HG02970 (cell line): Measurements from ENCODE around the gene IL27RA.
A peak's percentile ranks its signal among the peaks of the same experiment; 100 is the strongest.

ENCODE experiments used
- ATAC-seq: cut with Tn5 transposase; IDR thresholded peaks from one replicate; pipeline ENCODE4 v1.9.1; 2021; ENCODE audit warnings: mild to moderate bottlenecking, moderate library complexity, moderate number of reproducible peaks; ENCODE audit not compliant: unreplicated experiment, low FRiP score

The IL27RA gene

DNA sequence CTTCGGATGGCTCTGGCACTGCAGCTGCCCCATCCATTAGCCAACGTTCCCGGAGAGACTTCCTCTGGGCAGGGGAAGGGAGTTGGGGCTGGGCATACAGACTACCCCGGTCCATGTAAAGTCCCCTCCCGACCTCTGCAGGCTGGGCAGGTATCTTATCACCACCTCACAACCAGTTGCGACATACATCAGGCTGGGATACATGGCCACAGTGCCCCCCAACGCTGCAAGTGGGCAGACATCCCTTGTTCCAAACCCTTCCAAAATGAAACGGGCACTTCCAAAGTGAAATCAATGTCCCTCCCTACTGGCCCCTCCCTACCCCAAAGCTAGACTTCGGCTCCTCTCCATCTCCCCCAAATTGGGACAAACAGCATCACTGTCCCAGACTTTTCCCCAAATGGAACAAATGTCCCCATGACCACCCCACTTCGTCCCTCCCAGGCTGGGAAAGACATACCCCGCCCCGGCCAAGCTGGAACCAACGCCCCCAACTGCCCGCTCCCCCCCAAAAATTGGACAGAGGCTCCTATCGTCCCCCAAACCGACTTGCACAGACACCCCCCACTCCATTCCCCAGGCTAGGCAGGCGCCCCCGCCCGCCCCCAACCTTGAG, 25.3 kb downstream of the IL27RA start:
- no peak for ATAC-seq

- no peak for ATAC-seq
These were observed 26.9 kb downstream of the IL27RA start for GRCh38 chr19:14058182-14059092.

DNA sequence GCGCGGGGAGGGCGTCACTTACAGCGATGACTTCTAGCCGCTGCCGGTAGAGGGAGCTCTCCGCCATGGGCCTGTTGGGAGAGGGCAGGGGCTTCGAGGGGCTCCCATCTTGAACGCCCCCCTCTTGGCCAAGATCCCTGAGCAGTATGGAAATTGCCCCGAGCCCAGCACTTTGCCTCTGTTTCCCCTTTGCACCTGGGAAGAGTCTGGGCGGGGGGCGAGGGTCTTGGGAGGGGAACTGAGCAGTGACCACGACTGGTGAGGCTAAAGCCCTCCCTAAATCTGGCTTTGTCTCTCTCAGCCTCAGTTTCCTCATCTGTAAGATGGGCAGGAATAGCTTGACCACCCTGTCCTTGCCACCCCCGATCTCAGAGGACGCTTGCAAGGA, 27.5 kb downstream of the IL27RA start:
- no peak for ATAC-seq

- ATAC-seq = no peak
These were observed 28.1 kb downstream of the IL27RA start for GRCh38 chr19:14059652-14060155.

- no peak for ATAC-seq
These were observed 29.7 kb downstream of the IL27RA start for GRCh38 chr19:14061081-14061749.

- ATAC-seq = no peak
These were observed 30.4 kb downstream of the IL27RA start, which contains the start of gene PALM3 for GRCh38 chr19:14061751-14062557. Gene PALM3, minus strand, starts transcription at chr19:14062076. Its CDS starts 96 bp downstream, at chr19:14061980.

GRCh38 chr19:14062558-14062855, 30.9 kb downstream of the IL27RA start:
- no peak for ATAC-seq

- ATAC-seq = no peak
These were observed 31.5 kb downstream of the IL27RA start for GRCh38 chr19:14063105-14063504.

DNA sequence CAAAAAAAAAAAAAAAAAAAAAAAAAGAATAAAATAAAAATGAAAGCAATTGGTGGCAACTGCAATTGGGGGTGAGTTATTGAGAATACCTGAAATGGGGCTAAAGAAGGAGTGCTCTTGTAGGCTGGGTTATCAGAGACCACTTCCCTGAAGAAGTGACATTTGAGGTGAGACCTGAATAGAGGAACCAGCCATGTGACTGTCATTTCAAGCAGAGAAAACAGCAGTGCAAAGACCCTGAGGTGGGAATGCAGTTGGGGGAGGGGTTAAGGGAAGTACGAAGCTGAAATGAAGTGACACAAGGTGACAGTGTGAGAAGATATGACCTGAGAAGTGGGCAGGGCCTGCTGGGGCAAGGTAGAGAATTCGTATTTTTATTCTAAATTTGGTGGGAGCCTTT, 34.6 kb downstream of the IL27RA start:
- no peak for ATAC-seq

DNA sequence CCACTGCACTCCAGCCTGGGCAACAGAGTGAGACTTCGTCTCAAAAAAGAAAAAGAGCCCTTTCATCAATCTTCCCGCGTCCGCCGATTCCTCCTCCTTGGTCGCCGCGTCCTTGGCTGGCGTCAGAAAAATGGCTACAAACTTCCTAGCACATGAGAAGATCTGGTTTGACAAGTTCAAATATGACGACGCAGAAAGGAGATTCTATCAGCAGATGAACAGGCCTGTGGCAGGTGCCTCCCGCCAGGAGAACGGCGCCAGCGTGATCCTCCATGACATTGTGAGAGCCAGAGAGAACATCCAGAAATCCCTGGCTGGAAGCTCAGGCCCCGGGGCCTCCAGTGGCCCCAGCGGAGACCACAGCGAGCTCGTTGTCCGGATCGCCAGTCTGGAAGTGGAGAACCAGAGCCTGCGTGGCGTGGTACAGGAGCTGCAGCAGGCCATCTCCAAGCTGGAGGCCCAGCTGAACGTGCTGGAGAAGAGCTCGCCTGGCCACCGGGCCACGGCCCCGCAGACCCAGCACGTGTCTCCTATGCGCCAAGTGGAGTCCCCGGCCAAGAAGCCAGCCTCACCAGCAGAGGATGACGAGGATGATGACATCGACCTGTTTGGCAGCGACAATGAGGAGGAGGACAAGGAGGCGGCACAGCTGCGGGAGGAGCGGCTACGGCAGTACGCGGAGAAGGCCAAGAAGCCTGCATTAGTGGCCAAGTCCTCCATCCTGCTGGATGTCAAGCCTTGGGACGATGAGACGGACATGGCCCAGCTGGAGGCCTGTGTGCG, 38.9 kb downstream of the IL27RA start:
- ATAC-seq = no peak

DNA sequence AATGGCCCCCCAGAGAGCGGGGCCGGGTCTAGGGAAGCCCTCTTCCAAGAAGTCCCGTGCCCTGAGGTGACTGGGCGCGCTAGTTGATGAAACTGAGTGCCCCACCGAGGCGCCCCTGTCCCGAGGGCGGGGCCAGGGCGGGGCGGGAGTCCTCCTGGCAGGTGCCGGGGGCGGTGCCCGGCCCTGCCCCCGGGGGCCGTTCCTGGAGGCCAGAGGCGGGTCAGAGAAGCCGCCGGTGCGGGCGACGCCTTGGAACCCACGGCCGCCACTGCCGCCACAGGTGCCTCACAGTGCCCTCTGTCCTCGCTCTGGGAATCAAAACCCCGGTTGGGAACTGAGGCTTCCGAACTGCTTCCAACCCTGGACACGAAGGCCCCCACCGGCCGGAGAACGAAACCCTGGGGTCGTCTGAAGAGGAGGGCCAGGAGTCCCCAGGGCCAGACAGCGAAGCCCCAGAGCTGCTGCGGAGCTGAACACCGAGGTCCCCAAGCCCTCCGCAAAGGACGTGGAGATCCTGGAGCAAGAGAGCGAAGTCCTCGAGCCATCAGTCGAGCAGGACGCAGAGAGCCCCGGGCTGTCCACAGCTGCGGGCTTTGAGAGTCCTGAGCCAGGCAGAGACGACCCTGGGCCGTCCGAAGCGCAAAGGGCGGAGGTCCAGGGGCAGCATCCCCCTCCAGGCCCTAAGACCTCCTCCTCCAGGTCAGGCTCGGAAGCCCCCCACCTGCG, 41.1 kb downstream of the IL27RA start, which contains the start of gene MISP3:
Gene MISP3, plus strand, starts transcription at position 252 of the 726 bp plus-strand sequence. CDS start 524 bp downstream, outside the sequence.
- peak; percentile 1 for ATAC-seq

DNA sequence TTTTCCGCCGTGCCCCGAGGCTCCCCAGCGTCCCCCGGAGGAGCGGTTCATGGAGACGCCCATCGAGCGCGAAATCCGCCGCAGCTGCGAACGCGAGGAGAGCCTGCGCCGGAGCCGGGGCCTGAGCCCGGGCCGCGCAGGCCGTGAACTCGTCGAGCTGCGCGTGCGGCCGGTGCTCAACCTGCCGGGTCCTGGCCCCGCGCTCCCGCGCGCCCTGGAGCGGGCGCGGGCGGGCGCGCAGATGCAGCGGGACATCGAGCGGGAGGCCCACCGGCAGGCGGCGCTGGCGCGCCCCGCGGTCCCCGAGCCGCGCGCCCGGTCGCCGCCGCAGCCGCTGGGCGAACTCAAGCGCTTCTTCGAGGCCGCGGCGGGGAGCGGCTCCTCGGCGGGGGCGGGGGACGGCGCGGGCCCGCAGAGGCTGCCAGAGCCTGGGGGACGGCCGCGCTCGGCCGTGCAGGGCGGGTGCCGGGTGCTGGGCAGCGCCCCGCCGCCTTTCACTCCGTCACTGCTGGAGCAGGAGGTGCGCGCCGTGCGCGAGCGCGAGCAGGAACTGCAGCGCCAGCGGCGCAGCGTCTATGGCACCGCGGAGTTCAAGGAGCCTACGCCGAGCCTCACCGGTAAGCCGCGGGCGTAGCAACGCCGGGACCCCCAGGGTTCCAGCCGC, 41.8 kb downstream of the IL27RA start:
- peak; percentile 38 for ATAC-seq

- ATAC-seq = no peak
These were observed 42.6 kb downstream of the IL27RA start for GRCh38 chr19:14073925-14074838.

DNA sequence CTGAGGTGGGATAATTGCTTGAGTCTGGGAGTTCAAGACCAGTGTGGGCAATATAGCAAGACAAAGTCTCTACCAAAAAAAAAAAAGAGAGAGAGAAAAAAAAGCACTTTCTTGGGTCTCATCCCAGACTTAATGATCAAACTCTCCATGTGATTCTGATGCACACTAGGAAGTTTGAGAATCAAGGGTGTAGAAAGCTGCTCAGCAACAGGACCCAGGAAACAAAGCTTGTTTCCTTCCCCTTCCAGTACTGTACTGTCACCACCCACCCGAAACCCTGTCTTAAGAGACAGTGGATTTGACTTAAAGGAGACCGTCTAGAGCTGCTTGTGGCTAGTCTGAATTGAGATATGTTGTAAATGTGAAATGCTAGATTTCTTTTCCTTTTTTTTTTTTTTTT, 46.8 kb downstream of the IL27RA start:
- no peak for ATAC-seq

DNA sequence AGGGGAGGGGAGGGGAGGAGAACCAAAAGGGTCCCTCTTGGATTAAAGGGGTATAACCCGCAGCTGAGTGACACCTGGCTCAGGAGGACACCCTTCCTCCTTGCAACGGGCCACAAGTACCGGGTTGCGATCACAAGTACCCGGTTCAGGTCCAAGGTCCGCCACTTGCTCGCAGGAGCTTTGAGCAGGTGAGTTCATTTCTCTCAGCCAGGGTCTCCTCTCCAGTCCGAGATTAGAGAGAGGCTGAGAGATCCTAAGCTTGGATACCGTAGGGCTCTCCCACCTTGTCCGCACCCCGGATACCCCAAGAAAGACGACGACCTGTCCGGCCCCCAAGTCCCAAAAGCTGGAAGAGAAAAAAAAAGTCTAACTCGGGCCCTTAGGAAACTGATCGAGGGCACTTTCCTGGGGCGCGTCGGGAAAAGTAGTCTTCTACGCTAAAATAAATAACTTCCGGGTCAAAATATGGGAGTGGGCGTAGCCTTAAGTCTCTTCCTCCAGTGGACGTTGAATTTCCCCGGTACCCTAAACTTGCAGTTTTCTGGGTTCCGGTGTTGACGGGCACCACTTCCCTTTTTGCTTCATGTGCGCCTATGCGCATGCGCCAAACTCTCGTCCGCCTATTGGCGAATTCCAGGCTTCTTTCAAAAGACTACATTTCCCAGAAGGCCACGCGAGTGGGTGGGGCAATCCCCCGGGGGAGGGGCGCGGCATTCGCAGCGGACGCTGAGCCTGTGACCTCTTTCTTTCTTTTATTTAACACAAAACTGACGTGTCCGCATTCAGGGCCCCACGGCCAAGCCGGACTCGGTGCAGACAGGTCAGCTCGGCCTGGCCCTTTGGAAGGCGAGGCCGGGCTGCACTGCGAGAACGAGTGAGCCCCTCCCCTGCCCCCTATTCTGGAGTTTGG, 49.6 kb downstream of the IL27RA start:
- peak; percentile 86 for ATAC-seq
